Left ventricle myocardium inferior (tissue), 1 donor: Measurements from ENCODE around the gene SNCG. TPM values are rescaled to one million over a fixed set of nuclear protein-coding genes. Genes with fewer than 3 reads are reported as not detected.
A peak's percentile ranks its signal among the peaks of the same experiment; 100 is the strongest.
"Not testable (repeated sequence)": the region's sequence is repeated elsewhere in the genome, so short reads cannot be mapped to it uniquely, and the experiment has no call there.

ENCODE experiments used
- DNase-seq: peaks from one replicate; pipeline ENCODE4 v3.0.0-alpha.2; 2020
- H3K27ac ChIP-seq: fragments of 200-600 bp; replicated peaks from 2 replicates; pipeline ENCODE4 v1.8.0; 2021
- H3K27me3 ChIP-seq: fragments of 200-600 bp; 2 replicates; pipeline ENCODE4 v1.8.0; 2021; ENCODE audit warnings: low read depth
- H3K36me3 ChIP-seq: fragments of 200-600 bp; 2 replicates; pipeline ENCODE4 v1.8.0; 2021
- H3K4me1 ChIP-seq: fragments of 200-600 bp; 2 replicates; pipeline ENCODE4 v1.8.0; 2021
- H3K4me3 ChIP-seq: fragments of 200-600 bp; 2 replicates; pipeline ENCODE4 v1.8.0; 2021; ENCODE audit warnings: mild to moderate bottlenecking, moderate library complexity
- H3K9me3 ChIP-seq: fragments of 200-600 bp; replicated peaks from 2 replicates; pipeline ENCODE4 v1.8.0; 2021
- intact Hi-C: fragments of 100-400 bp; cut with micrococcal nuclease; formaldehyde crosslinking; loops from one replicate; pipeline ENCODE4 v1.11.0; 2022
- total RNA-seq: library from RNA; stranded (reverse); fragmentation: NEBNext Ultra II Directional; extraction: Animal tissue kit (Norgen Biotek cat#: 25700); gene quantifications from one replicate; pipeline ENCODE4 v1.2.1, GENCODE V29; 2021
- TF ChIP-seq, protein P1 (sequence below): fragments of 200-600 bp; IDR thresholded peaks from 2 replicates; pipeline ENCODE4 v1.8.0; 2021; ENCODE audit warnings: antibody characterized with exemption, mild to moderate bottlenecking, borderline replicate concordance
- donor health status: DM: no; HTN: yes; CAD: no; lungs with severe emphysema.

SNCG gene
- total RNA-seq, 1 donor from 2014 or later, result 14.7 TPM

DNA sequence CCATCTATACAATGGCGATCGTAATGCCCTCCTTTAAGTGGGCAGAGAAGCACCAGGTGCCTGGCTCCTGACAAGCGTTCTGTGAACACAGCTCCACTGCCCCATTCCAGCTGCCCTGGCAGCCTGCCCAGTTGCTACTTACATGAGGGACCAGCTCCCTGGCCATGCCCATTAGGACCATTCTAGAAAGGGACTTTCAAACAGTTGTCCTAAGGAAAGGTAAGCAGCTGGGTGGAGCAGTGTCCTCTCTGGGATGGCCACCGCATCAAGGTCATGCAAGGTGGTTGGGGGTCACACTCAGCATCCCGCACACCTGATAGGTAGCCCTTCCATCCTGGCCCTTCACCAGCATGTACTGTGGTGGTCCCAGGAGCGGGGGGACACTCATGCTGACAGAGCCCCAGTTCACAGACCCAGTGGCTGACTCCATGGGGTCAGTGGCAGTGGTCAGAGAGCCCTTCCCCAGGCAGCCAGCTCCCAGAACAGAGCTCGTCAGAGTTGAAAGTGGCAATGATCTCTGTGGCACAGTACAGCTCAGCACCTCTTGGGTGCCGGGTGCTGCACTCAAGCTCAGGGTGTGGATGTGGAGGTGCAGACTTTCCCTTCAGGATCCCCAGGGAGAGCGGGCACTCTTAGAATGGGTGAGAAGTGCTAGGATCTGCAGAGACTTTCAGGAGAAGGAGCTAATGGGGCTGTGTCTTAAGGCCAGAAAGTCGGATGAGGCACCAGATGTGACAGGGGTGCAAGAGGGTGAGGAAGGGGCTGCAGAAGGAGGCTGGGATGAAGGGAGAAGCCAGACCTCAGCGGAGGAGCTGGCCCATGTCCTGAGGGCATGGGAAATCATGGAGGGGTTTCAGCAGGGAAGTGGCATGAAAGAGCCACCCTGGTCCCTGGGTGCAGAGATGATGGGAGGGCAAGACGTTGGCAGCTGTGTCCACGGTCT is 11.9 kb upstream of the SNCG start:
- Histone ChIP-seq H3K36me3 (peaks cover 23% of the 10 kb centered on the region), H3K27ac (peak overlapping the region; percentile 5), H3K4me1 (peaks cover 92% of the 10 kb centered on the region), H3K27me3 (no peaks in the 10 kb centered on the region), H3K9me3 (no peaks in the 10 kb centered on the region), H3K4me3 (no peak overlapping the region)
- TF ChIP-seq, protein P1, sequence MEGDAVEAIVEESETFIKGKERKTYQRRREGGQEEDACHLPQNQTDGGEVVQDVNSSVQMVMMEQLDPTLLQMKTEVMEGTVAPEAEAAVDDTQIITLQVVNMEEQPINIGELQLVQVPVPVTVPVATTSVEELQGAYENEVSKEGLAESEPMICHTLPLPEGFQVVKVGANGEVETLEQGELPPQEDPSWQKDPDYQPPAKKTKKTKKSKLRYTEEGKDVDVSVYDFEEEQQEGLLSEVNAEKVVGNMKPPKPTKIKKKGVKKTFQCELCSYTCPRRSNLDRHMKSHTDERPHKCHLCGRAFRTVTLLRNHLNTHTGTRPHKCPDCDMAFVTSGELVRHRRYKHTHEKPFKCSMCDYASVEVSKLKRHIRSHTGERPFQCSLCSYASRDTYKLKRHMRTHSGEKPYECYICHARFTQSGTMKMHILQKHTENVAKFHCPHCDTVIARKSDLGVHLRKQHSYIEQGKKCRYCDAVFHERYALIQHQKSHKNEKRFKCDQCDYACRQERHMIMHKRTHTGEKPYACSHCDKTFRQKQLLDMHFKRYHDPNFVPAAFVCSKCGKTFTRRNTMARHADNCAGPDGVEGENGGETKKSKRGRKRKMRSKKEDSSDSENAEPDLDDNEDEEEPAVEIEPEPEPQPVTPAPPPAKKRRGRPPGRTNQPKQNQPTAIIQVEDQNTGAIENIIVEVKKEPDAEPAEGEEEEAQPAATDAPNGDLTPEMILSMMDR, result no peak
- peak; percentile 59 for DNase-seq
- intact Hi-C loops, result no loop called here

DNA sequence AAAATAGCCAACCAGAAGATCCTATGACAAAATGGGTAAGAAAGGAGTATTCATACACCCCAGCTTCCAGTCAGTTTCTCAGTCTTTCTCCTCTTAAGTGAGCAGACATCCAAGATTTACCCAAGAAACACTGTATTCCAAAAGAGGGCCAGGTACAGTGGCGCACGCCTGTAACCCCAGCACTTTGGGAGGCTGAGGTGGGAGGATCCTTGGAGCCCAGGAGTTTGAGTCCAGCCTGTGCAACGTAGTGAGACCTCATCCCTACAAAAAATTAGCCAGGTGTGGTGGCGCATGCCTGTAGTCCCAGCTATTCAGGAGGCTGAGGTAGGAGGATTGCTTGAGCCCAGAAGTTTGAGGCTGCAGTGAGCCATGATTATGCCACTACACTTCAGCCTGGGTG is 10.6 kb upstream of the SNCG start:
- H3K9me3 ChIP-seq, H3K4me3 ChIP-seq, intact Hi-C loops, H3K27me3 ChIP-seq, DNase-seq, H3K27ac ChIP-seq: not testable (repeated sequence)
- peaks cover 23% of the 10 kb centered on the region for H3K36me3 ChIP-seq
- H3K4me1 ChIP-seq, result peaks cover 95% of the 10 kb centered on the region

DNA sequence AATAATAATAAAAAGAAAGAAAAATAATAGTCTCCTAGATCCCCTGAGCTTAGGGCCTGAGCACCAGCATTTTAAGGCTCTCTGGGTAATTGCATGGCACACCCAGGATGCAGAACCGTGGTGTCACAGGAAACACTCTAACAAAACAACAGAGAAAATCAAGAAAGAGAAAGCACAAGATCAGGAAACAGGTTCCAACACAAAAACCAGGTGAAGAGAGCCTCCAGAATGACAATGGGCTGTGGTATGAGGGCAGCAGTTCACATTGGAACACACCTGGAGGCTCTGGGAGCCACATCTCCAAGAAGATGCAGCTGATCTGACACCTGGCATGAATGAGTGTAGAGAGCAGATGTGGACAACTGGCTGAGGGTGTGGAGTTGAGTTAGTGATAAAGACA is 8.1 kb upstream of the SNCG start:
- no peaks in the 10 kb centered on the region for H3K27me3 ChIP-seq
- DNase-seq, result no peak
- peaks cover 13% of the 10 kb centered on the region for H3K9me3 ChIP-seq
- TF ChIP-seq, protein P1, result no peak
- H3K27ac ChIP-seq, result peak overlapping the region; percentile 88
- H3K36me3 ChIP-seq, result peaks cover 6% of the 10 kb centered on the region
- H3K4me1 ChIP-seq, result peaks cover 100% of the 10 kb centered on the region
- intact Hi-C loops, result no loop called here
- no peak overlapping the region for H3K4me3 ChIP-seq

- DNase-seq, result no peak
- TF ChIP-seq, protein P1, result no peak
Observed at GRCh38 chr10:86951184-86951761, 7.1 kb upstream of the SNCG start.

GRCh38 chr10:86952106-86952505 is 6.3 kb upstream of the SNCG start:
- peaks cover 100% of the 10 kb centered on the region for H3K4me1 ChIP-seq
- H3K27ac ChIP-seq, result peak overlapping the region; percentile 88
- intact Hi-C loops, result no loop called here
- no peak for DNase-seq
- TF ChIP-seq, protein P1, result no peak
- peak overlapping the region; percentile 68 for H3K4me3 ChIP-seq
- no peaks in the 10 kb centered on the region for H3K27me3 ChIP-seq
- peaks cover 13% of the 10 kb centered on the region for H3K9me3 ChIP-seq
- peaks cover 6% of the 10 kb centered on the region for H3K36me3 ChIP-seq

More at GRCh38 chr10:86951184-86951761, 7.1 kb upstream of the SNCG start:
- H3K36me3 ChIP-seq, result peaks cover 6% of the 10 kb centered on the region
- H3K27ac ChIP-seq, result peak overlapping the region; percentile 88
- H3K9me3 ChIP-seq, result peaks cover 13% of the 10 kb centered on the region
- intact Hi-C loops, result no loop called here
- peaks cover 100% of the 10 kb centered on the region for H3K4me1 ChIP-seq
- H3K27me3 ChIP-seq, result no peaks in the 10 kb centered on the region
- no peak overlapping the region for H3K4me3 ChIP-seq

DNA sequence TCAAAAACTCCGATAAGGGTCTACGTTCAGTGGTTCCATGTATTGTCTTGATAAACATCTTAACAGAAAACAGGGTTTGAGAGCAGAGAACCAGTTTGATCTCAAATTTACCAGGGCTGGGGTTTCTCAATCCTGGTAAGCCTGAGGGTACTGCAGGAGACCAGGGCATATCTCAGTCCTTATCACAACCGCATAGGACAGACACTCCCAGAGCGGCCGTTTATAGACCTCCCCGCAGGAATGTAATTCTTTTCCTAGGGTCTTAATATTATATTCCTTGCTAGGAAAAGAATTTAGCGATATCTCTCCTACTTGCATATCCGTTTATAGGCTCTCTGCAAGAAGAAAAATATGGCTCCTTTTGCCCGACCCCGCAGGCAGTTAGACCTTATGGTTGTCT is 5.7 kb upstream of the SNCG start:
- Histone ChIP-seq H3K9me3 (peaks cover 13% of the 10 kb centered on the region), H3K4me3 (peak overlapping the region; percentile 68), H3K4me1 (peaks cover 100% of the 10 kb centered on the region), H3K27ac (peak overlapping the region; percentile 88)
- H3K36me3 ChIP-seq, DNase-seq, H3K27me3 ChIP-seq, intact Hi-C loops: not testable (repeated sequence)
